Fibroblast of mammary gland (primary cell): Measurements from ENCODE around the gene DIP2C.
"Not testable (repeated sequence)": the region's sequence is repeated elsewhere in the genome, so short reads cannot be mapped to it uniquely, and the experiment has no call there.

ENCODE experiments used
- DNase-seq: peaks from one replicate; pipeline ENCODE4 v3.0.0-alpha.2; 2010; ENCODE audit warnings: low read depth
- H3K4me3 ChIP-seq: 2 replicates; pipeline ENCODE4 v1.5.1; 2011; ENCODE audit warnings: low read depth, mild to moderate bottlenecking, low read length, moderate library complexity; ENCODE audit not compliant: control insufficient read depth
- TF ChIP-seq, protein P1 (sequence below): conservative IDR thresholded peaks from 2 replicates; pipeline ENCODE4 v1.5.1; 2011; ENCODE audit warnings: low read depth, low read length, inconsistent platforms; ENCODE audit not compliant: control insufficient read depth, insufficient read depth

Gene DIP2C

DNA sequence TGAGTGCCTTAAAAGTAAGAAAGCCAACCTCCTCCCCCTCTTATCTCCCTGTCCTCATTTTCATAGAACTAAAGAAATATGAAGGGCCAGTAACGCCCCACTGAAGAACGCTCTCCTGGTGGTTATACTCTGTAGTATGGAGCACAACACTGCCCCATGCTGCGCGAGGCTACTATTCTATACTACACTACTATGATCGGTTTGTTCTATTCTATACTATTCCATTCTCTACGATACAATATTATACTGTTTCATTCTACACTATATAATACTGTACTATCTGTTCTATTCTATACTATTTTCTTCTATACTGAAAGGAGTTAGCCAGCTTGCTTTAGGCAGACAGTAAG lies 34.8 kb downstream of the DIP2C start:
- TF ChIP-seq, protein P1, sequence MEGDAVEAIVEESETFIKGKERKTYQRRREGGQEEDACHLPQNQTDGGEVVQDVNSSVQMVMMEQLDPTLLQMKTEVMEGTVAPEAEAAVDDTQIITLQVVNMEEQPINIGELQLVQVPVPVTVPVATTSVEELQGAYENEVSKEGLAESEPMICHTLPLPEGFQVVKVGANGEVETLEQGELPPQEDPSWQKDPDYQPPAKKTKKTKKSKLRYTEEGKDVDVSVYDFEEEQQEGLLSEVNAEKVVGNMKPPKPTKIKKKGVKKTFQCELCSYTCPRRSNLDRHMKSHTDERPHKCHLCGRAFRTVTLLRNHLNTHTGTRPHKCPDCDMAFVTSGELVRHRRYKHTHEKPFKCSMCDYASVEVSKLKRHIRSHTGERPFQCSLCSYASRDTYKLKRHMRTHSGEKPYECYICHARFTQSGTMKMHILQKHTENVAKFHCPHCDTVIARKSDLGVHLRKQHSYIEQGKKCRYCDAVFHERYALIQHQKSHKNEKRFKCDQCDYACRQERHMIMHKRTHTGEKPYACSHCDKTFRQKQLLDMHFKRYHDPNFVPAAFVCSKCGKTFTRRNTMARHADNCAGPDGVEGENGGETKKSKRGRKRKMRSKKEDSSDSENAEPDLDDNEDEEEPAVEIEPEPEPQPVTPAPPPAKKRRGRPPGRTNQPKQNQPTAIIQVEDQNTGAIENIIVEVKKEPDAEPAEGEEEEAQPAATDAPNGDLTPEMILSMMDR: no peak
- H3K4me3 ChIP-seq: no peak overlapping the region
- no peak for DNase-seq

DNA sequence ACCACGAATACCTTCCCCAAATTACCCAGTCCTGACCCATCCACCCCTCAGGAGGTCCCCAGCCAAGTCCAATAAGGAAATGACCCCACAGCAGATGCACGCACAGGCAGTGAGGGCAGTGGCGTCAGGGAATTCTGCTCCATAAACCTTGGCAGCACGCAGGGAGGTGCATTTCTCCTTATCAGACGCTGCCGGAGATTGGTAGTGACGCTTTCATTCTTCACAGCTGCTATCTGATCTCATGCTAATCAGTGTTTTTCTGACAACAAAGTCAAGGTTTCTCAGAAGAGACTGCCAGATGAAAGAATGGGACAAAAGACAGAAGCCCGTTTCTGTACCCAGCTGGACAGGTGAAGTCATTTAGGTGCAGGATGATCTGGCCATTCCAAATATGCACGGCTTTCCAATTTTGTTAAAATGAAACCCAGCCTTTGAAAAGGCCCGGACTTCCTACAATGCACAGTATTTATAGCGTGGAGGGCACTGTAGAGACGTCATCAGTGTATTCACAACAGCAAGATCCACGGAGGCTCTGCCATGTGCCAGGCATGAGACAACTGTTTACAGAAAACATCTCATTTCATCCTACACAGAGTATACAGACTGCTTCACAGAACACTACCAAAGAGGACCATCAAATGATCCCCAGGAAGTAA lies 35.3 kb downstream of the DIP2C start:
- no peak overlapping the region for H3K4me3 ChIP-seq
- TF ChIP-seq, protein P1: no peak
- no peak for DNase-seq

DNA sequence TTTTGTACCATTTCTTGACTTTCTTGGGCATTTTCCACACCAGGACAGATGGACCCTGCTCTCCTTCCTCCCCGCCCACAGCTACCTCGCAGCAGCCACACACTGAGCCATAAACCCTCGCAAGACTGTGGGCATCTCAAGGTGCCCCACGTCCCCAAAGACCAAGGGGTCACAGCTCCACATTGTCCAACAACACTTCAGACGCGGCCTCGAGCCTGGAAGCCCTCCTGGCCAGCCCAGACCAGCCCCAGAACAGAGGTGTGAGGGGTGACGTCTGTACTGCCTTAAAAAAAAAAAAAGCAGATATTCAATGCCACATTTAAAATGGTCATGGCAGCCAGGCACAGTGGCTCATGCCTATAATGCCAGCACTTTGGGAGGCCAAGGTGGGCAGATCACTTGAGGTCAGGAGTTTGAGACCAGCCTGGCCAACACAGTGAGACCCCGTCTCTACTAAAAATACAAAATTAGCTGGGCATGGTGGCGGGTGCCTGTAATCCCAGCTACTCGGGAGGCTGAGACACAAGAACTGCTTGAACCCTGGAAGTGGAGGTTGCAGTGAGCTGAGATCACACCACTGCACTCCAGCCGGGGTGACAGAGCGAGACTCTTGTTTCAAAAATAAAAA lies 36.5 kb downstream of the DIP2C start:
- H3K4me3 ChIP-seq, DNase-seq: not testable (repeated sequence)

DNA sequence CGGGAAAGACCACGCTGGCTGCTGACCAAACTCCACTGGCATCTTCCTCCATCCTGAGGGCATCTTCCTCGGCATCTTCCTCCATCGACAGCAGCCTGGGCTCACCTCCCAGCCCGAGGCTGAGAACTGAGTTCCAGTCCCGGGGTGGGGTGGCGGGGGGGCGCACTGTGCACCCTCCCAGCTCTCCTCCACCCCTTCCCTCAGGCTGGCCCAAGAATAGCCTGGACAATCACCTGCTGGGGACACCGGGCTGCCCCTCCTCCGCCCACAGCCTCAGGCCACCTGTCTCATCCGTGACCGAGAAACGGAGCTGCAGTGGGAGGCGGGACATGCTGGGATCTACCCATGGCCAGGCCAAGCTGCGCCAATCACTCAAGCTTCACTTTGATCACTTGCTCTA lies 37.2 kb downstream of the DIP2C start:
- no peak for DNase-seq
- TF ChIP-seq, protein P1: no peak
- H3K4me3 ChIP-seq: no peak overlapping the region

DNA sequence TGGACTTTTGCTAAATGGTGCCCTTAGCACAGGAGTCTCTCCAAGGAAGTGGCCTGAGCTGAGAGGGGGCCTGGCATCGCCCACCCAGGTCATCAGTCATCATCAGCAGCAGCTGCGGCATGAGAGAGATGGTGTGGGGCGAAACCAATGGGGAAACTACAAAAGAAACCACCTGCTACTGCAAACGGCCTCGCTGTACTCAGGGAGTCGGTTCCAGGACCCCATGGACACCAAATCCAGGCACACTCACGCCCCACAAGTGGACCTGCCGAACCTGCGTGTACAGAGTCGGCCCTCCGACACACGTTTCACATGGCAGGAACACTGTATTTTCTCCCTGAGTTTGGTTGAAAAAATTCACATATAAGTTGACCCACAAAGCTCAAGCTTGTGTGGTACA lies 37.8 kb downstream of the DIP2C start:
- no peak overlapping the region for H3K4me3 ChIP-seq
- TF ChIP-seq, protein P1: no peak
- DNase-seq: no peak

DNA sequence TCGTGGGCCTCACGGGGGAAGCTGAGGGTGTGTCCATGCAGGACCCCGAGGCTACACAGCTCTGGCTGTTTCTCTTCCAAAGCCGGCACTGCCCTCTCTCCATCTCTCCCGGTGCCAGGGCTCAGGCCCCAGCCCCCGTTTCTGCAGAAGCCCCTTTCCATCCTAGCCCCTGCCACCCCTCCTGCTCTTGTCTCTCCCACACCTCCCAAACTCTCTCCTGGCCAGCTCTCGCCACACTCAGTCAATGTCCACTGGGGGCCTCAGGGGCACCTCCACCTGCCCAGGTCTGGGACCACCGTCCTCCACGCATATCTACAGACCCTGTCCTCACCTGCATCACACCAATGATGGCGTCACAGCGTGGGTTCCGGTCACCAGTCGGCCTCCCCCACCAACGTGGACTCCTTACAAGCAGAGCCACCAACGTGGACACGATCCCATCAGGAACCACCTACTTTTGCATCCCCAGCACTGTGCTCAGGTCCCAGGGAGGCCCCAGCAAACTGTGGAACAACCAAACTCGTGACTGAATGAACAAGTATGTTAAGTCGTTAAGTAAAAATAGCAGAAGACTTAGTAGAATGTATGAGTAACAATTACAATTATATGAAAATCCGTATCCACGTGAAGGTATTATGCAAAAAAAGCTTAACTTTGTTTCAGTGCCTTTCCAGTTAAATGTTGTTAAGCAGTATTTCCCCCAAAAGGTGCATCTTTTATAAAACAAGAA lies 38.4 kb downstream of the DIP2C start:
- TF ChIP-seq, protein P1: no peak
- no peak for DNase-seq
- no peak overlapping the region for H3K4me3 ChIP-seq

DNA sequence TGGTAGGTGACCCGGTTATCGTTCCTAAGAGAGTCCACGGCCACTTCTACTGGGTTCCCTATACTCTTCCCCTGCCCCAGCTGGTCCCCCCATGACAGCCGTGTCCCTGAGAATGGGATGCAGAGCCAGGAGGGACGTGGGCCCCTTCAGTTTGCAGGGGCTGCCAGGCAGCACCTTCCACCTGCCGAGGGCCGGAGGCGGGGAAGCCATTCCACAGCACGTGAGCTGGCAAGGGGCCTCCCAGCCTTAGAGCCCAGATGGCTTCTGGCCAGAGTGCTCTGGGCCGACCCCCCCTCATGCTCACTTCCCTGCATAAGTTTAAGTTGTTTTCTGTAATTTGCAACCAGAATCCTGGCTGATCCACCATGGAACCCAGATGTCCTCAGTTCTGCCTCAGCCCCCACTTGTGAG lies 39.0 kb downstream of the DIP2C start:
- no peak overlapping the region for H3K4me3 ChIP-seq

More for the DNA sequence above, 39.0 kb downstream of the DIP2C start:
- no peak for DNase-seq
- TF ChIP-seq, protein P1: no peak
